MCF 10A (cell line): ENCODE measurements around the gene AKR1B1. TPM values are rescaled to one million over a fixed set of nuclear protein-coding genes. Genes with fewer than 3 reads are reported as not detected.
A peak's percentile ranks its signal among the peaks of the same experiment; 100 is the strongest.

ENCODE experiments used
- BruUV-seq: library from RNA; stranded (reverse); fragments of 400-500 nt; replicated peaks from 2 replicates; lab custom pipeline; 2021; lab: Mats Ljungman, UMichigan
- CTCF ChIA-PET: fragments of 300-600 bp; sonication (Branson Sonifier 250); formaldehyde crosslinking; extraction: SDS; loops from one replicate; lab custom pipeline; 2021; ENCODE audit warnings: antibody characterized with exemption, inconsistent platforms; lab: Yijun Ruan, JAX
- POLR2A ChIA-PET: fragments of 300-600, 350-650 bp; sonication (Branson Sonifier 250); formaldehyde crosslinking; extraction: SDS; loops from one replicate; lab custom pipeline; 2020; ENCODE audit warnings: antibody characterized with exemption, inconsistent platforms; lab: Yijun Ruan, JAX
- DNase-seq: peaks from one replicate; pipeline ENCODE4 v3.0.0-alpha.2; 2018; ENCODE audit not compliant: unreplicated experiment
- H3K27ac Mint-ChIP-seq: one replicate; pipeline ENCODE4 v1.8.0; 2022; ENCODE audit warnings: mild to moderate bottlenecking, low read depth, mixed read lengths; ENCODE audit not compliant: unreplicated experiment
- H3K27me3 Mint-ChIP-seq: one replicate; pipeline ENCODE4 v1.8.0; 2022; ENCODE audit warnings: mixed read lengths; ENCODE audit not compliant: insufficient read depth, unreplicated experiment
- H3K36me3 Mint-ChIP-seq: one replicate; pipeline ENCODE4 v1.8.0; 2022; ENCODE audit warnings: mild to moderate bottlenecking, moderate library complexity, mixed read lengths; ENCODE audit not compliant: insufficient read depth, unreplicated experiment
- H3K4me1 Mint-ChIP-seq: one replicate; pipeline ENCODE4 v1.8.0; 2022; ENCODE audit warnings: mixed read lengths; ENCODE audit not compliant: insufficient read depth, unreplicated experiment
- H3K4me3 Mint-ChIP-seq: one replicate; pipeline ENCODE4 v1.8.0; 2022; ENCODE audit warnings: mild to moderate bottlenecking, moderate library complexity, mixed read lengths; ENCODE audit not compliant: unreplicated experiment
- H3K9me3 Mint-ChIP-seq: one replicate; pipeline ENCODE4 v1.8.0; 2022; ENCODE audit warnings: mixed read lengths; ENCODE audit not compliant: unreplicated experiment
- CTCF ChIP-seq: fragments of 200-600 bp; IDR thresholded peaks from one replicate; pipeline ENCODE4 v1.8.0; 2022; ENCODE audit warnings: antibody characterized with exemption, mild to moderate bottlenecking; ENCODE audit not compliant: unreplicated experiment
- intact Hi-C: fragments of 100-400 bp; cut with micrococcal nuclease; formaldehyde crosslinking; loops from 2 replicates; pipeline ENCODE4 v1.14.1; 2022
- total RNA-seq: library from RNA; stranded (reverse); gene quantifications from 2 replicates; pipeline ENCODE4 v1.2.3, GENCODE V29; 2022

Gene AKR1B1
- total RNA-seq, 1 experiment from 2014 or later, result 128 TPM

DNA sequence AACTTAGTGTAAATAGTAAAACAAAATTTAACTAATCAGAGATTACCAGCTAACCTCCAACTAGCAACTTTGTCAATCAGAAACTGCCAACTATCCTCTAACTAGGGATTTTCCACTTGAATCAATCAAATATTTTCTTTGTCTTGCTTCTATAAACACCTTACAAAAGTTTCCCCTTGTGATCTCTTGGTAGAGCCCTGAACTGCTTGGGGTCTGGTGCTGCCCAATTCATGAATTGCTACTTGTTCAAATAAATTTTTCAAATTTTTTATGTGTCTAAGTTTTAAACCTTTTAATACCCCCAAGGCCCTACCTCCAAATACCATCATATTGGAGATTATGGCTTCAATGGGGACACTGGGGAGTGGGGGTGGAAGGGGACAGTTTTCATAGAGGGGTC is 24.0 kb upstream of the AKR1B1 start:
- H3K9me3 Mint-ChIP-seq, result no peaks in the 10 kb centered on the region
- H3K27me3 Mint-ChIP-seq, result no peaks in the 10 kb centered on the region
- H3K27ac Mint-ChIP-seq, result no peak overlapping the region
- peaks cover 15% of the 10 kb centered on the region for H3K4me1 Mint-ChIP-seq
- no peak for DNase-seq
- no TSS peak for BruUV-seq
- CTCF ChIA-PET, result interaction anchor here (1.0 to 4.9 kb wide), 4 partner anchors 23 to 51 kb away, joined by 4 to 45 read pairs (median 6); partner anchors contain the start of gene AKR1B1
- no peaks in the 10 kb centered on the region for H3K36me3 Mint-ChIP-seq
- intact Hi-C loops, result no loop called here
- POLR2A ChIA-PET, result no interaction called here
- no peak overlapping the region for H3K4me3 Mint-ChIP-seq
- TF ChIP-seq CTCF, result no peak

DNA sequence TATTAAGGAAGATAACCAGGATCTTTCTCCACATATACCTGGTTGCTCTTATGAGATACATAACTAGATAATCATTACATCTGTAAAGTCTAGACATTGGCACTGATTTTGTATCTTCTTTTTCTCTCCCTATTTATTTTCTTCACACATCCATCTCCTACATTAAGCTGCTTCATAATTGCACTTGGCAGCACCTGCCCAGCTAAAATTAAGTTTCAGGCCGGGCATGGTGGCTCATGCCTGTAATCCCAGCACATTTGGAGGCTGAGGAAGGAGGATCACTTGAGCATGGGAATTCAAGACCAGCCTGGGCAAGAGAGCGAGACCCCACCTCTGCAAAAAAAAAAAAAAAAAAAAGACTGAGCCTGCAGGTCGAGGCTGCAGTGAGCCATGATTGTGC is 22.3 kb upstream of the AKR1B1 start:
- intact Hi-C loops, result no loop called here
- ChIA-PET CTCF (interaction anchor here (0.6 to 4.9 kb wide), 9 partner anchors 22 to 1703 kb away, joined by 3 to 45 read pairs (median 6); partner anchors contain the start of gene AKR1B1), POLR2A (interaction anchor here (0.6 to 1.8 kb wide), 7 partner anchors 10 to 46 kb away, joined by 4 to 7 read pairs (median 5); partner anchors contain the start of gene AKR1B1)
- Mint-ChIP-seq H3K9me3 (no peaks in the 10 kb centered on the region), H3K27me3 (no peaks in the 10 kb centered on the region), H3K4me3 (no peak overlapping the region), H3K27ac (no peak overlapping the region), H3K4me1 (peaks cover 15% of the 10 kb centered on the region), H3K36me3 (no peaks in the 10 kb centered on the region)
- BruUV-seq, result no TSS peak
- no peak for DNase-seq
- no peak for TF ChIP-seq CTCF

- intact Hi-C loops, result no loop called here
- TF ChIP-seq CTCF, result no peak
- no peaks in the 10 kb centered on the region for H3K27me3 Mint-ChIP-seq
- peak; percentile 67 for DNase-seq
- H3K27ac Mint-ChIP-seq, result no peak overlapping the region
- no TSS peak for BruUV-seq
- no peaks in the 10 kb centered on the region for H3K36me3 Mint-ChIP-seq
- H3K4me1 Mint-ChIP-seq, result peaks cover 15% of the 10 kb centered on the region
- H3K9me3 Mint-ChIP-seq, result no peaks in the 10 kb centered on the region
- POLR2A ChIA-PET, result interaction anchor here (0.6 to 1.8 kb wide), 8 partner anchors 10 to 48 kb away, joined by 3 to 7 read pairs (median 4); partner anchors contain the start of gene AKR1B1
- CTCF ChIA-PET, result interaction anchor here (0.6 to 4.9 kb wide), 10 partner anchors 10 to 1704 kb away, joined by 3 to 45 read pairs (median 7); partner anchors contain the start of gene AKR1B1
- H3K4me3 Mint-ChIP-seq, result no peak overlapping the region
Observed at GRCh38 chr7:134480730-134481129, 21.8 kb upstream of the AKR1B1 start.

- H3K27ac Mint-ChIP-seq, result no peak overlapping the region
- CTCF ChIA-PET, result interaction anchor here (0.6 to 4.9 kb wide), 8 partner anchors 9 to 130 kb away, joined by 3 to 45 read pairs (median 8); partner anchors contain the start of gene AKR1B1
- intact Hi-C loops, result no loop called here
Observed at GRCh38 chr7:134480202-134480601, 21.3 kb upstream of the AKR1B1 start.

More at GRCh38 chr7:134480202-134480601, 21.3 kb upstream of the AKR1B1 start:
- no peak for DNase-seq
- BruUV-seq, result no TSS peak
- Mint-ChIP-seq H3K27me3 (no peaks in the 10 kb centered on the region), H3K9me3 (no peaks in the 10 kb centered on the region), H3K36me3 (no peaks in the 10 kb centered on the region), H3K4me1 (peaks cover 15% of the 10 kb centered on the region), H3K4me3 (no peak overlapping the region)
- TF ChIP-seq CTCF, result no peak
- POLR2A ChIA-PET, result interaction anchor here (0.9 to 1.7 kb wide), 6 partner anchors 15 to 48 kb away, joined by 3 to 7 read pairs (median 4); partner anchors contain the start of gene AKR1B1
